ENCODE data around the gene CCR5AS.

Gene CCR5AS

DNA sequence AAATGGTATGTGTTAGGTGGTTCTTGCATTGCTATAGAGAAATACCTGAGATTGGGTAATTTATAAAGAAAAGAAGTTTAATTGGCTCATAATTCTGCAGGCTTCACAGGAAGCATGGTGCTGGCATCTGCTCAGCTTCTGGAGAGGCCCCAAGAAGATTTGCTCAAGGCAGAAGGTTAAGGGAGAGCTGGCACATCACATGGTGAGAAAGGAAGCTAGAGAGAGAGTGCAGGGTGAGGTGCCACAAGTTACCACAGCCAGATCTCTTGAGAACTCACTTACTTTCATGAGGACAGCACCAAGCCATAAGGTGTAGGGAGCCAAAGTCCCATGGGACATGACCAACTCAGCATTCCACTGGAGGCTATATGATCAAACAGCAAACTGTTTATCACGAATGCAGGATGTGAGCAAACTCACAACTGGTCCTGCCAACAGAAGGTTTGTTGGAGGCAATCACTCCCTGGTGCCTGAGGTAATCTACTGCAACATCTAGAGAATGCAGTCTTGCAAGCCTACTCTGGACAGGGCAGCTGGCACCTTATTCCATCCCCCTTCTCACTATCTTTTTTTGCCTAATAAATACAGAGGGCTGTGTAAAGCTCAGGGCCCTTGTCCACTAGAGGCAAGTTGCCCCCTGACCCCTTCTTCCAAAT lies 81.1 kb downstream of the CCR5AS start:
- Histone ChIP-seq H3K4me1 (peaks cover 0 to 20% of the 10 kb centered on the region in 2 donors), H3K9me3 (peaks cover 0 to 10% of the 10 kb centered on the region in 2 donors), H3K27ac (no peak overlapping the region), H3K36me3 (no peaks in the 10 kb centered on the region), H3K27me3 (no peaks in the 10 kb centered on the region), H3K4me3 (no peak overlapping the region)
- intact Hi-C loops (cut with DNase I): no loop called here
- ATAC-seq (no peak), DNase-seq (no peak)
- TF ChIP-seq, protein P1, sequence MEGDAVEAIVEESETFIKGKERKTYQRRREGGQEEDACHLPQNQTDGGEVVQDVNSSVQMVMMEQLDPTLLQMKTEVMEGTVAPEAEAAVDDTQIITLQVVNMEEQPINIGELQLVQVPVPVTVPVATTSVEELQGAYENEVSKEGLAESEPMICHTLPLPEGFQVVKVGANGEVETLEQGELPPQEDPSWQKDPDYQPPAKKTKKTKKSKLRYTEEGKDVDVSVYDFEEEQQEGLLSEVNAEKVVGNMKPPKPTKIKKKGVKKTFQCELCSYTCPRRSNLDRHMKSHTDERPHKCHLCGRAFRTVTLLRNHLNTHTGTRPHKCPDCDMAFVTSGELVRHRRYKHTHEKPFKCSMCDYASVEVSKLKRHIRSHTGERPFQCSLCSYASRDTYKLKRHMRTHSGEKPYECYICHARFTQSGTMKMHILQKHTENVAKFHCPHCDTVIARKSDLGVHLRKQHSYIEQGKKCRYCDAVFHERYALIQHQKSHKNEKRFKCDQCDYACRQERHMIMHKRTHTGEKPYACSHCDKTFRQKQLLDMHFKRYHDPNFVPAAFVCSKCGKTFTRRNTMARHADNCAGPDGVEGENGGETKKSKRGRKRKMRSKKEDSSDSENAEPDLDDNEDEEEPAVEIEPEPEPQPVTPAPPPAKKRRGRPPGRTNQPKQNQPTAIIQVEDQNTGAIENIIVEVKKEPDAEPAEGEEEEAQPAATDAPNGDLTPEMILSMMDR (IDR thresholded peaks at IDR 0.05): no peak

DNA sequence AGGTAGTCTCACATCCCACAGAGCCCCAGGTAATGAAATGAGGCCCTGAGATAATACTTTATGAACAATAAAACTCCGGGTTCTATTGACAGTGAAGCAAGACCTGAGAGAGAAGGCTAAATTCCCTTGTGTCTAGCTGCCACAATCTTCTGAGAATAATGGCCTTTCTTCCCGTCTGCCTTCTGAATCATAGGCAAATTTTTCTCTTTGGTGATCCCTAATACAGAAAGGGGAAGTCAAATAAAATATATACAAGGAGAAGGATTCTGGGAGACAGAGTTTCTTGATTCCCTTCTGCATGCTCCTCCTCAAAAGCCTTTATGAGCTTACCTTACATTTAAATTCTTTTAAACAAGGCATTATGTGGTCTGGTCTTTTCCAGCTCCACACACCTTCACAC lies 82.8 kb downstream of the CCR5AS start:
- DNase-seq (no peak), ATAC-seq (no peak)
- TF ChIP-seq, protein P1 (IDR thresholded peaks at IDR 0.05): no peak
- Histone ChIP-seq H3K9me3 (peaks cover 0 to 10% of the 10 kb centered on the region in 2 donors), H3K4me3 (no peak overlapping the region), H3K27ac (peak overlapping the region in 1 of 2 donors; percentile 38), H3K36me3 (no peaks in the 10 kb centered on the region), H3K4me1 (peaks cover 0 to 24% of the 10 kb centered on the region in 2 donors), H3K27me3 (no peaks in the 10 kb centered on the region)
- intact Hi-C loops (cut with DNase I): no loop called here

DNA sequence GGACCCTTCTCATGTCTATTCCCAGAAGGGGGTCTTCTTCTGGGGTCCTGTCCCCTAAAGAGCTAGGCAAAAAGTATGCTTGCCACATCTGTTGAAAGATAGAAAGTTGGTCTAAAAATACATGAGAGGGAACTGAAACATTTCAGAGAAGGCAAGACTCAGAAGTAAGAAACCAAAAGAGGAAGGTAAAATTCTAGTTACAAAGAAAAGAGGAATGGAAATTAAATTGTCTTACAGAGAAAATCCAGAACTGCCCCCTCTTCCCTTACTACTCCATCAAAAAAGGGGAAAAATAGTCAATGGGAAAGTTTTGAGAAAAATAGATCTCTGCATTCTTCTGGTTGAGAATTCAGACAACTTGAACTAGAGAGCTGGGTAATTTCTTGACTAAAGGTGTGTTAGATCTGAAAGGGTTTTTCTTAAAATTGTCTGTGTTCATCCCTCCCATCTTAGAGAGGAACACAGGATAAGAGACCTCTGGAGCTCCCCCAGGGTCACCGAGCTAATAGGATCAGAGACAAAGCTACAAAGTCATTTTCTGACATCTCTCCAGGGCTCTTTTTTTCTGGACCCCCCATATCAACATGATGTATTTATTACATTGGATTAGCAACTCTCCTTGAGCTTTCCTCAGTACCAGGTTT lies 85.3 kb downstream of the CCR5AS start:
- H3K36me3 ChIP-seq: no peaks in the 10 kb centered on the region
- peak overlapping the region in 1 of 2 donors; percentile 54 for H3K27ac ChIP-seq
- intact Hi-C loops (cut with DNase I): no loop called here
- H3K27me3 ChIP-seq: no peaks in the 10 kb centered on the region
- peaks cover 0 to under 1% of the 10 kb centered on the region in 2 donors for H3K9me3 ChIP-seq
- no peak for ATAC-seq
- DNase-seq: no peak
- H3K4me3 ChIP-seq: no peak overlapping the region
- TF ChIP-seq, protein P1 (IDR thresholded peaks at IDR 0.05): no peak
- peaks cover 0 to 34% of the 10 kb centered on the region in 2 donors for H3K4me1 ChIP-seq

DNA sequence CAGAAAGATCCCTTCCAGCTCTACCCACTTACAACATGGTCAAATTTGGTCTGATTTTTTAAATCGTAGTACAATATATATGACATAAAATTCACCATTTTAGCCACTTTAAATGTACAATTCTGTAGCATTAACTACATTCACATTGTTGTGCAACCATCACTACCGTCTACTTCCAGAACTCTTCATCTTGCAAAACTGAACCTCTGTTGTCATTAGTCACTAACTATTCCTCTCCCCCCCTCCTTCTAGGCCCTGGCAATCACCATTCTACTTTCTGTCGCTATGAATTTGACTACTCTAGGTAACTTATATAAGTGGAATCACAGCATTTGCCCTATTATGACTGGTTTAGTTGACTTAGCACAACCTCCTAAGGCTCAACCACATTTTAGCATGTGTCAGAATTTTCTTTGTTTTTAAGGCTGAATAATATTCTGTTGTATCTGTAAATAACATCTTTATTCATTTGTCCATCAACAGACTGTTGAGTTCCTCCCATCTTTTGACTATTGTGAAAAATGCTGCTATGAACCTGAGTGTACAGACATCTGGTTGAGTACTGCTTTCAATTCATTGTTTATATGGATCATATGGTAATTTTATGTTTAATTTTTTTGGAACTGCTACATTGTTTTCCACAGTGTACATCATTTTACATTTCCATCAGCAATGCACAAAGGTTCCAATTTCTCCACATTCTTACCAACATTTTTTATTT lies 88.5 kb downstream of the CCR5AS start:
- H3K4me3 ChIP-seq: no peak overlapping the region
- H3K27ac ChIP-seq: peak overlapping the region in 1 of 2 donors; percentile 55
- peaks cover 0 to 59% of the 10 kb centered on the region in 2 donors for H3K4me1 ChIP-seq
- DNase-seq (no peak), ATAC-seq (no peak)
- no peaks in the 10 kb centered on the region for H3K36me3 ChIP-seq
- intact Hi-C loops (cut with DNase I): no loop called here
- TF ChIP-seq, protein P1 (IDR thresholded peaks at IDR 0.05): no peak
- no peaks in the 10 kb centered on the region for H3K27me3 ChIP-seq
- no peaks in the 10 kb centered on the region for H3K9me3 ChIP-seq

DNA sequence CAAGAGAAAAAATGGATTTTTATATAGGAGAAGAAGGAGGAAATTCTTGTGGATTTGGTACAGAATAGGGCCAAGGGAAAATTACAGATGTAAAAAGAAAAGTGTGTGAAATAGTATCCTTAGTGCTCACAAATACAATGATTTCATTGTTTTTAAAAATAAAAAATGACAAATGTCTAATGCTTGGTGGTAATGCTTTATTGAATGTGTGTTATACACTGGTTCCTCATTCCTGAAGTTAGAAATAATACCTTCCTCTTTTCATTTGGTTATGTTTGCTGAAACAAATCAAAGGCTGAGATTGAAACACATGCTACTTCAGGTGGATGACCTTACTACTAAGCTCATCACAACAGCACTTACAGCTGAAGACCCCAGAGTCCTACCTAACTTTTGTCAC lies 90.7 kb downstream of the CCR5AS start:
- Histone ChIP-seq H3K36me3 (no peaks in the 10 kb centered on the region), H3K27ac (peak overlapping the region in 1 of 2 donors; percentile 66), H3K27me3 (no peaks in the 10 kb centered on the region), H3K9me3 (no peaks in the 10 kb centered on the region), H3K4me1 (peaks cover 0 to 59% of the 10 kb centered on the region in 2 donors), H3K4me3 (no peak overlapping the region)
- DNase-seq: no peak
- TF ChIP-seq, protein P1 (IDR thresholded peaks at IDR 0.05): no peak
- intact Hi-C loops (cut with DNase I): no loop called here
- no peak for ATAC-seq

Measured in left lung (tissue), 4 donors.